Right renal cortex interstitium (tissue), 3 donors: Measurements from ENCODE around the gene HSD17B4. TPM values are rescaled to one million over a fixed set of nuclear protein-coding genes. Genes with fewer than 3 reads are reported as not detected.
"Not testable (repeated sequence)": the region's sequence is repeated elsewhere in the genome, so short reads cannot be mapped to it uniquely, and the experiment has no call there.

ENCODE experiments used
- DNase-seq, 3 donors: peaks; one replicate each; pipeline ENCODE4 v3.0.0-alpha.2; 2013; ENCODE audit warnings: low read depth in 3 of 3, low spot score in 2 of 3
- polyA plus RNA-seq, 3 donors: library from polyadenylated mRNA; unstranded; fragments of 120-200 nt; gene quantifications; one replicate each; pipeline ENCODE4 v1.2.1, GENCODE V29; 2013; ENCODE audit not compliant: insufficient read length in 3 of 3

HSD17B4 gene, protein sequence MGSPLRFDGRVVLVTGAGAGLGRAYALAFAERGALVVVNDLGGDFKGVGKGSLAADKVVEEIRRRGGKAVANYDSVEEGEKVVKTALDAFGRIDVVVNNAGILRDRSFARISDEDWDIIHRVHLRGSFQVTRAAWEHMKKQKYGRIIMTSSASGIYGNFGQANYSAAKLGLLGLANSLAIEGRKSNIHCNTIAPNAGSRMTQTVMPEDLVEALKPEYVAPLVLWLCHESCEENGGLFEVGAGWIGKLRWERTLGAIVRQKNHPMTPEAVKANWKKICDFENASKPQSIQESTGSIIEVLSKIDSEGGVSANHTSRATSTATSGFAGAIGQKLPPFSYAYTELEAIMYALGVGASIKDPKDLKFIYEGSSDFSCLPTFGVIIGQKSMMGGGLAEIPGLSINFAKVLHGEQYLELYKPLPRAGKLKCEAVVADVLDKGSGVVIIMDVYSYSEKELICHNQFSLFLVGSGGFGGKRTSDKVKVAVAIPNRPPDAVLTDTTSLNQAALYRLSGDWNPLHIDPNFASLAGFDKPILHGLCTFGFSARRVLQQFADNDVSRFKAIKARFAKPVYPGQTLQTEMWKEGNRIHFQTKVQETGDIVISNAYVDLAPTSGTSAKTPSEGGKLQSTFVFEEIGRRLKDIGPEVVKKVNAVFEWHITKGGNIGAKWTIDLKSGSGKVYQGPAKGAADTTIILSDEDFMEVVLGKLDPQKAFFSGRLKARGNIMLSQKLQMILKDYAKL
- 100 to 1,000 TPM; 218 to 244 (median 224) TPM for polyA plus RNA-seq

- peak; percentile 70 to 78 (median 73) for DNase-seq
Observed at GRCh38 chr5:119452373-119453039, at the start of gene HSD17B4. Gene HSD17B4 (plus strand): TSS chr5:119452497. CDS start chr5:119452576, 79 bp downstream.

GRCh38 chr5:119402555-119402954 lies 49.7 kb upstream of the HSD17B4 start:
- no peak for DNase-seq

DNA sequence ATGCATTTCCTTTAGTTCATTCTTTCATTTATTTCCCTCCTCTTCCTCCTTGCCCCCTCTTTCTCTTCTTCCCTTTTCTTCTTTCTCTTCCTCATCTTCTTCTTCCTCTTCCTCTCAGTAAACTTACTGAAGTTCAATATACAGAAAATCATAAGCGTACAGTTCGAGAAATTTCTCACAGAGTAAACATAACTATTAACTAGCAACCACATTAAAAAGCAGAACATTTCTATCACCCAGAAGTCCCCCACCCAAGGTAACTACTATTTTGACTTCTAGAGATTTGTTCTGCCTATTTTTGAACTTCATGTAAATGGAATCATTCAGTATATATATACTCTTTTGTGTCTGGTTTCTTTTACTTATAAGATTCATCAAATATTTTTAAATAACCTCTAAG lies 48.3 kb upstream of the HSD17B4 start:
- no peak for DNase-seq

DNA sequence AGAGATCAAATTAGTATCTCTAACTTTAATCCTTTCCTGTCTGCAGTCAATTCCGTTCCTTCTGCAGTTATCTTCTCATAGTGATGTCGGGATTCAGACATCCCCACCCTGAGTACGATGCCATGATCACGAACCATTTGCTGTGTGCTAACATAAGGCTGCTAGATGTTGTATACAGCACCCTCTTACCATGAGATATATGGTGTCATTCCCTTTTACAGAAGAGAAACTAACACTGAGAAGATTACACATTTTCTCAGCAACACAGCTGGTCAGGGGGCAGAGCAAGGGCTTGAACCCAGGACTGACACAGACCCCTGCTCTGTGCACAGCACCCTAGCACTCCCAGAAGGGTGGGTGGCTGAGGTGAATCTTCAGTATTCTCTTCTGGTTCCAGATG lies 46.9 kb upstream of the HSD17B4 start:
- DNase-seq = no peak

GRCh38 chr5:119406551-119407110 lies 45.7 kb upstream of the HSD17B4 start:
- no peak for DNase-seq

GRCh38 chr5:119409235-119409815 lies 43.0 kb upstream of the HSD17B4 start:
- no peak for DNase-seq

- no peak for DNase-seq
Observed at GRCh38 chr5:119410448-119411159, 41.7 kb upstream of the HSD17B4 start.

DNA sequence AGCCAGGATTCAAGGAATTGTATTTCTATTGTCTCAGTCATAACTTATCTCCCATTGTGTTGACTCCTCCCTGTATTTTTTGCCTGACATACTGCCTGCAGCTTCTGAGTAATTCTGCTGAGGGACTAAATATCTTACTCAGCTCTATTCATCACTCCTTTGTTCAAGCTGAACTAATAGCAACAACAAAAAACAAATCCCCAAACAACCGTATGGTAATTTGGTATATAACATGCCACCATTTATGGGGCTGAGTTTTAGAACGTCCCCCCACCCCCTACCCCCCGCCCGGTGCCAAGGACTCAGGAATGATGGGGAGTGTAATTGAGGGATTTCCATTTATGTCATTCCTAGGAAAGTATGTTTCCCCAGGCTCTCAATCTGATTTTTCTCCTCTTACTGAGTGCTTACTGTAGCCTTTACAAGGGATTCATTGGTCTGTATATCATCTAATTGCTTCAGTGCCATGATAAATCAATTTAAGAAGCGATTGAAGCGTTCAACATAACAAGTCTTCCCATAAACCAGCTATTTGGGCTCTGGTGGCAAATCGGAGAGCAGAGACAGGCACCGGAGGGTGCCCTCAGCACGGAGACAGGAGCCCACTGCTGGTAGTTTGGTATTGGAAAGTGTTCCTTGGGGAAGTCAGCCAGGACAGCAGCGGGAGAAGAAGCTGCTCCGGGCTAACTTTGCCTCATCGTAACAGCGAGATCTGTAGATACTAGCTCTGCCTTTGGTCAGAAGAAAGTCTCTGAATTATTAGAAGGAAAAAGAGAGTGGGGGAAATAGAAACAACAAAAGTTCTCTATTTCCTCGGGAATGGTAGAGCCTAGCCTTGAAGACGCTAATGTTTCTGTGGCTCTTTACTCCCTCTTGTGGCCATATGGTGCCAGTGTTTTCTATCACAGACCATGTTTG lies 40.7 kb upstream of the HSD17B4 start:
- peak; percentile 61 to 78 (median 75) for DNase-seq

DNA sequence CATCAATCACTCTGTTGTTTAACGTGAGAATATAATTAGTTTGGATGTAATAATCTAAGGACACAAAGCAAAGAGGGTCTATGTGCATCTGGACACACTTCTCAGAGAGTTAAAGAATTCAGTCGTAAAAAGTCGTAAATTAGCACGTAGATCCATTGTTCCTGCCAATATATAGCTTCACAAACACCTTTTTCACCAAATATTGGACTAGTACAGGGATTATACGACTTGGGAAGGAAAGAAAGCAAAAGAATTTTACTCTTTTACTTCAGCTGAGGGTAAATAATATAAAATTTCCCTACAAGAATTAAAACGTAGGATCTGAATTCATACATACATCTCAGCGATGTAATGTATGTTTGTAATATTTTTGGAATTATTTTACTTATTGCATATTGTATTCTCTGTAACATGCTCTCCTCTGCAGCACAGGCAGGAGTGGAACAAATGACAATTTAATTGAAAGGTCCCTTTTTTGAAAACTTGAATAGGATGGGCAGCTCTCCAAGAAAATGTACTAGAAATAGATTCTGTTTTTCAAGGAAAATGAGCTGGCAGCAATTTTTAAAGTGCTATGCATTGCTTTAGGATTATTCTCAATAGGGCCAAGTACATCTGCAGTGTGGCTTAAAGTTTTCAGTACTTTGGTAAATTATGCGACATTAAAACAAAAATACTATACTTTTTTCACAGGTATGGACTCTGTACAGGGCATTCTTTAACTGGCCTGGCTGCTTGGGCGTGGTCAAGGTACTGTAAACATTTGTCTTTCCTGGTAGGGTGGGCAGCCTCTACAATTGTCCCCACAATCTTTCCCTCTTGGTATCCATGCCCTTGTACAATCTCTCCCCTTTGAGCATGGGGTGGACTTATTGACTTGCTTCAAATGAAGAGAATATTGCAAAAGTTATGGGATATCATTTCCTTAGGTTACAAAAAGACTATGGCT lies 39.7 kb upstream of the HSD17B4 start:
- DNase-seq = no peak

- DNase-seq = not testable (repeated sequence)
Observed at GRCh38 chr5:119414124-119414734, 38.1 kb upstream of the HSD17B4 start.

- DNase-seq = no peak
Observed at GRCh38 chr5:119417891-119418605, 34.2 kb upstream of the HSD17B4 start.

DNA sequence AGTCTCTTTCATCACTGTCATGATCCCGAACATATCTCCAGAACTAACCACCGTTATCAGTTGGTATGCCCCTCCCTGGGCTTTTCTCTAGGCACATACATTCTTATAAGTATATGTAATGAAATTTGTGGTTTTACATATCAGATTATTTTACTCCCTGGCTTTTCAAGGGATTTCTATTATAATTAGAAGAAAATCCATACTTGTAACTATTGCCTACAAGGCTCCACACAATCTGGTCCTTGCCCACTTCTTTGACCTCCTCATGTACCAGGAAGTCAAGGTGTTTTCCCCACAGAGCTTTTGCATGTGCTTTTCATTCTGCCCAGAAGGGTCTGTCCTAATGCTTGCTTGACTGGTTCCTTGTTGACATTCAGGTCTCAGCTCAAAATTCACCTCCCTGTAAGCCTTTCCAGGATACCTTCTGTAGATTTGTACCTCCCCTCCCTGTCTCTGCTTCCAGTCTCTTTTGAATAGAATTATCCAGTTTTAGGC lies 33.6 kb upstream of the HSD17B4 start:
- DNase-seq = no peak

- DNase-seq = no peak
Observed at GRCh38 chr5:119420169-119420568, 32.1 kb upstream of the HSD17B4 start.

DNA sequence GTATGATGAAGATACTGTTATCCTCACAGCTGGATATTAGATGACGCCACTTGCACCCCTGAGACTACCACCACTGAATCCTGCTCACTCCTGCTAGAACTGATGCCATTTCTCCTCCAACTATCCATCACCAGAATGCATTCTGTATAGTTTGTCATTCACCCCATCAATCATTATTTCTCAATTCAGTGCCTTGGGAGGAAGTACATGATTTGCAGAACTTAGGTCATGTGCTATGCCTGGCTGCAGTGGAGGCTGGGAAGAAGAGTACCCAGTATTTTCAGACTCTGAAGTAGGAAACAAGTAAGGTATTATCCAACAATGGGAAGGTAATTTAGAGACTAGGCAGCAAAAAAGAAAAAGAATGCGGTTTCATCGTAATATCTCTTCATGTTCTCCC lies 26.2 kb upstream of the HSD17B4 start:
- no peak for DNase-seq

GRCh38 chr5:119427060-119427459 lies 25.2 kb upstream of the HSD17B4 start:
- DNase-seq = no peak

DNA sequence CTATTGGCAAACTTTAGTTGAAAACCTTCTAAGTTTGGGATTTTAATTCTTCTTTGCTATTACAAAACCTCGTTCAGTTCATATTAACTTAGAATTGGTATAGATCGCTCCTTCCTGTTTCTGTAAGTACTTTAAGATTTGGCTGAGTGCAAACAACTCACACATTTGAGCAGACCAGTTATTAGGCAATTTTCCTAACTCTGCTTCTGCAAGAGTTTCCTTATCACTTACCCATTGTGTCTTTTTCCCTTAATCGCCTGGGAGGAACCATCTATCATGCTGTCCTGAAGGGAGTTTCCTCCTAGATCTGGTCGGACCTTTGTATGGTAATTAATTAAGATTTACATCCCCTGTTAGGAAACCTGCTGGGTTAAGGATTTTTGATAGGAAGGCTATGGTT lies 24.7 kb upstream of the HSD17B4 start:
- not testable (repeated sequence) for DNase-seq

- not testable (repeated sequence) for DNase-seq
Observed at GRCh38 chr5:119428166-119428565, 24.1 kb upstream of the HSD17B4 start.
